OCI-LY7 (cell line): ENCODE measurements around the gene PPFIA3. TPM values are rescaled to one million over a fixed set of nuclear protein-coding genes. Genes with fewer than 3 reads are reported as not detected.

Experiments
- BruUV-seq: library from RNA; stranded (reverse); fragments of 400-500 nt; replicated peaks from 2 replicates; lab custom pipeline; 2021; lab: Mats Ljungman, UMichigan
- CTCF ChIA-PET: fragments of 300-600 bp; sonication (Branson Sonifier 250); formaldehyde crosslinking; loops from one replicate; lab custom pipeline; 2022; ENCODE audit warnings: antibody characterized with exemption; ENCODE audit not compliant: unreplicated experiment; lab: Charles Lee
- POLR2A ChIA-PET: fragments of 300-600 bp; sonication (Branson Sonifier 250); formaldehyde crosslinking; loops from one replicate; lab custom pipeline; 2022; ENCODE audit warnings: antibody characterized with exemption; lab: Charles Lee
- DNase-seq: peaks from one replicate; pipeline ENCODE4 v3.0.0-alpha.2; 2015; ENCODE audit warnings: low spot score
- H2AFZ ChIP-seq: fragments of 200-600 bp; sonication (generic), shearing (Covaris generic); 2 replicates; pipeline ENCODE4 v1.6.1; 2014; ENCODE audit warnings: mild to moderate bottlenecking, antibody characterized with exemption, low read length, moderate library complexity
- H3K27ac ChIP-seq: fragments of 200-600 bp; sonication (generic); 2 replicates; pipeline ENCODE4 v1.5.1; 2014; ENCODE audit warnings: mixed run types, low read depth, mild to moderate bottlenecking, moderate library complexity, low read length, inconsistent platforms; ENCODE audit not compliant: poor library complexity, severe bottlenecking
- H3K36me3 ChIP-seq: fragments of 200-600 bp; sonication (generic); 2 replicates; pipeline ENCODE4 v1.6.1; 2014; ENCODE audit warnings: mild to moderate bottlenecking, antibody characterized with exemption, low read length, moderate library complexity, mixed read lengths; ENCODE audit not compliant: insufficient read depth
- H3K4me1 ChIP-seq: fragments of 200-600 bp; sonication (generic); 2 replicates; pipeline ENCODE4 v1.5.1; 2014; ENCODE audit warnings: mild to moderate bottlenecking, low read length; ENCODE audit not compliant: insufficient read depth, poor library complexity, severe bottlenecking
- H3K4me2 ChIP-seq: fragments of 200-600 bp; sonication (generic); 2 replicates; pipeline ENCODE4 v1.6.1; 2014; ENCODE audit warnings: mild to moderate bottlenecking, low read length
- H3K4me3 ChIP-seq: fragments of 200-600 bp; sonication (generic); 2 replicates; pipeline ENCODE4 v1.5.1; 2014; ENCODE audit warnings: mild to moderate bottlenecking, low read depth, low read length; ENCODE audit not compliant: poor library complexity, severe bottlenecking
- H3K79me2 ChIP-seq: fragments of 200-600 bp; sonication (generic); 2 replicates; pipeline ENCODE4 v1.6.1; 2016; ENCODE audit warnings: low read depth, mild to moderate bottlenecking, low read length, moderate library complexity, mixed read lengths; ENCODE audit not compliant: insufficient read depth
- H3K9me2 ChIP-seq: fragments of 200-600 bp; sonication (generic); 2 replicates; pipeline ENCODE4 v1.6.1; 2016; ENCODE audit warnings: mild to moderate bottlenecking, low read length, mixed read lengths; ENCODE audit not compliant: insufficient read depth
- H3K9me3 ChIP-seq: fragments of 200-600 bp; sonication (generic); 2 replicates; pipeline ENCODE4 v1.6.1; 2014; ENCODE audit warnings: mild to moderate bottlenecking, mixed run types, low read length, mixed read lengths
- H4K20me1 ChIP-seq: fragments of 200-600 bp; sonication (generic); 2 replicates; pipeline ENCODE4 v1.6.1; 2014; ENCODE audit warnings: mild to moderate bottlenecking, antibody characterized with exemption, low read length, moderate library complexity, mixed read lengths; ENCODE audit not compliant: insufficient read depth
- EZH2phosphoT487 ChIP-seq: fragments of 200-600 bp; sonication (generic); IDR thresholded peaks from 2 replicates; pipeline ENCODE4 v1.6.1; 2018; ENCODE audit warnings: low read depth, borderline replicate concordance, mild to moderate bottlenecking, mixed run types, antibody characterized with exemption, low read length, moderate library complexity, mixed read lengths
- intact Hi-C: fragments of 100-400 bp; cut with micrococcal nuclease; formaldehyde crosslinking; loops from one replicate; pipeline ENCODE4 v1.10.0; 2022; ENCODE audit not compliant: unreplicated experiment
- total RNA-seq, 2 experiments: library from RNA; depleted of rRNA in 1 of 2; stranded (reverse); fragments of >200 nt in 1 of 2; shearing (Covaris generic) in 1 of 2; gene quantifications; 2 replicates each; pipeline ENCODE4 v1.2.3, GENCODE V29; 2014 to 2022
- TF ChIP-seq, protein P1 (sequence below): fragments of 200-600 bp; sonication (generic); conservative IDR thresholded peaks from 2 replicates; pipeline ENCODE4 v1.5.1; 2014; ENCODE audit warnings: mild to moderate bottlenecking, antibody characterized with exemption, low read length, moderate library complexity, mixed read lengths

The PPFIA3 gene
- total RNA-seq, 2 experiments from 2014 or later = 17.8 to 21.2 TPM

DNA sequence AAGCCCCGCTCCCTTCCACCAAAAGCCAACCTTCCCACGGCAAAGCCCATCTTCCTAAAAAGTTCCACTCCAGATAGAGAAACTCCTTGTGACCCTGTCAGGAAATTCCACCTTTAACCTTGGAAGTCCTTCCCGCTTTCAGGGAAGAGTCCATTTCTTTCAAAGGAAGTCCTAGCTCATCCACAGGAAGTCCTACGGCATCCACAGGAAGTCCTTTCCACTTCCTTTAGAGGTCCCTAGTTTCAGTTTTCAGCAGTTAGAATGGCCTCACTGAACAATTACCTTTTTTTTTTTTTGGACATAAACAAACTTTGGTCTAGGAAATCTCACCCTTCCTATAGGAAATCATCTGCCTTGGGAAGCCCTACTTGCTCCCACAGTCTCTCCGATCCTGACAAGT, 69.9 kb downstream of the PPFIA3 start:
- H3K4me2 ChIP-seq = no peak overlapping the region
- DNase-seq = no peak
- BruUV-seq = no TSS peak

DNA sequence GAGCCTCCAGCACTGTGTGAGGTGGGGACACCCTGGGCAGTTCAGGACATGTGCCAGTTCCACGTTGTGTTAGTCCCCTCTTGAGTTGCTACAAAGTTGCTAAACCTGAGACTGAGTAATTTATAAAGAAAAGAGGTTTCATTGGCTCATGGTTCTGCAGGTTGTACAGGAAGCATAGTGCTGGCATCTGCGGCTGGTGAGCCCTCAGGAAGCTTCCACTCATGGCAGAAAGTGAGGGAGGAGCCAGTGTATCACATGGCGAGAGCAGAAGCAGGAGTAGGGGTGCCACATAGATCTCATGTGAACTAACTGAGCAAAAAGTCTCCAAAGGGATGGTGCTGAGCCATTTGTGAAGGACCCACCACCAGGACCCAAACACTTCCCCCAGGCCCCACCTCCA, 71.4 kb downstream of the PPFIA3 start:
- Histone ChIP-seq H3K27ac (no peak overlapping the region), H3K4me3 (no peak overlapping the region), H4K20me1 (no peaks in the 10 kb centered on the region), H3K4me2 (no peak overlapping the region), H2AFZ (no peak overlapping the region), H3K9me2 (no peaks in the 10 kb centered on the region), H3K9me3 (no peaks in the 10 kb centered on the region), H3K4me1 (peaks cover 12% of the 10 kb centered on the region), H3K79me2 (no peaks in the 10 kb centered on the region), H3K36me3 (no peaks in the 10 kb centered on the region)
- no peak for DNase-seq
- CTCF ChIA-PET = no interaction called here
- POLR2A ChIA-PET = no interaction called here
- TF ChIP-seq, protein P1, sequence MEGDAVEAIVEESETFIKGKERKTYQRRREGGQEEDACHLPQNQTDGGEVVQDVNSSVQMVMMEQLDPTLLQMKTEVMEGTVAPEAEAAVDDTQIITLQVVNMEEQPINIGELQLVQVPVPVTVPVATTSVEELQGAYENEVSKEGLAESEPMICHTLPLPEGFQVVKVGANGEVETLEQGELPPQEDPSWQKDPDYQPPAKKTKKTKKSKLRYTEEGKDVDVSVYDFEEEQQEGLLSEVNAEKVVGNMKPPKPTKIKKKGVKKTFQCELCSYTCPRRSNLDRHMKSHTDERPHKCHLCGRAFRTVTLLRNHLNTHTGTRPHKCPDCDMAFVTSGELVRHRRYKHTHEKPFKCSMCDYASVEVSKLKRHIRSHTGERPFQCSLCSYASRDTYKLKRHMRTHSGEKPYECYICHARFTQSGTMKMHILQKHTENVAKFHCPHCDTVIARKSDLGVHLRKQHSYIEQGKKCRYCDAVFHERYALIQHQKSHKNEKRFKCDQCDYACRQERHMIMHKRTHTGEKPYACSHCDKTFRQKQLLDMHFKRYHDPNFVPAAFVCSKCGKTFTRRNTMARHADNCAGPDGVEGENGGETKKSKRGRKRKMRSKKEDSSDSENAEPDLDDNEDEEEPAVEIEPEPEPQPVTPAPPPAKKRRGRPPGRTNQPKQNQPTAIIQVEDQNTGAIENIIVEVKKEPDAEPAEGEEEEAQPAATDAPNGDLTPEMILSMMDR = no peak
- no TSS peak for BruUV-seq
- intact Hi-C loops = no loop called here

More for the DNA sequence above, 69.9 kb downstream of the PPFIA3 start:
- H3K36me3 ChIP-seq = no peaks in the 10 kb centered on the region
- POLR2A ChIA-PET = no interaction called here
- no peaks in the 10 kb centered on the region for H3K9me2 ChIP-seq
- H3K4me3 ChIP-seq = no peak overlapping the region
- H3K79me2 ChIP-seq = no peaks in the 10 kb centered on the region
- H2AFZ ChIP-seq = no peak overlapping the region
- no peak overlapping the region for H3K27ac ChIP-seq
- intact Hi-C loops = no loop called here
- H4K20me1 ChIP-seq = no peaks in the 10 kb centered on the region
- no peak for TF ChIP-seq EZH2phosphoT487
- TF ChIP-seq, protein P1 = no peak
- H3K4me1 ChIP-seq = peaks cover 12% of the 10 kb centered on the region
- H3K9me3 ChIP-seq = peaks cover under 1% of the 10 kb centered on the region; the same call in 1 of the 2 replicates
- CTCF ChIA-PET = no interaction called here

DNA sequence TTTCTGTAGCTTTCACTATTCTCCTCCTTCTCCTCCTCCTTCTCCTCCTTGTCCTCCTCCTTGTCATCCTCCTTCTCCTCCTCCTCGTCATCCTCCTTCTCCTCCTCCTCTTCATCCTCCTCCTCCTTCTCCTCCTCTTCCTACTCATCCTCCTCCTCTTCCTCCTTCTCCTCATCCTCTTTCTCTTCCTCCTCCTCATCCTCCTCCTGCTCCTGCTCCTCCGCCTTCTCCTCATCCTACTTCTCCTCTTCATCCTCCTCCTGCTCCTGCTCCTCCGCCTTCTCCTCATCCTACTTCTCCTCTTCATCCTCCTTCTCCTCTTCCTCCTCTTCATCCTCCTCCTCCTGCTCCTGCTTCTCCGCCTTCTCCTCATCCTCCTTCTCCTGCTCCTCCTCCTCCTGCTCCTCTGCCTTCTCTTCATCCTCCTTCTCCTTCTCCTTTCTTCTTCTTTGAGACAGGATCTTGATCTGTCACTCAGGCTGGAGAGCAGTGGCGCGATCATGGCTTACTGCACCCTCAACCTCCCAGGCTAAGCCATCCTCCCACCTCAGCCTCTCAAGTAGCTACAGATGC, 74.6 kb downstream of the PPFIA3 start:
- H3K9me2 ChIP-seq = no peaks in the 10 kb centered on the region
- intact Hi-C loops = no loop called here
- no TSS peak for BruUV-seq

More for the DNA sequence above, 74.6 kb downstream of the PPFIA3 start:
- Histone ChIP-seq H3K4me1 (peaks cover 5% of the 10 kb centered on the region), H2AFZ (no peak overlapping the region), H3K4me3 (no peak overlapping the region), H3K4me2 (no peak overlapping the region), H4K20me1 (no peaks in the 10 kb centered on the region), H3K79me2 (no peaks in the 10 kb centered on the region), H3K9me3 (no peaks in the 10 kb centered on the region), H3K36me3 (no peaks in the 10 kb centered on the region), H3K27ac (no peak overlapping the region)
- no peak for DNase-seq
- CTCF ChIA-PET = no interaction called here
- TF ChIP-seq, protein P1 = no peak
- TF ChIP-seq EZH2phosphoT487 = no peak
- POLR2A ChIA-PET = no interaction called here
